Measurements from ENCODE around the gene SLC48A1.

The SLC48A1 gene

DNA sequence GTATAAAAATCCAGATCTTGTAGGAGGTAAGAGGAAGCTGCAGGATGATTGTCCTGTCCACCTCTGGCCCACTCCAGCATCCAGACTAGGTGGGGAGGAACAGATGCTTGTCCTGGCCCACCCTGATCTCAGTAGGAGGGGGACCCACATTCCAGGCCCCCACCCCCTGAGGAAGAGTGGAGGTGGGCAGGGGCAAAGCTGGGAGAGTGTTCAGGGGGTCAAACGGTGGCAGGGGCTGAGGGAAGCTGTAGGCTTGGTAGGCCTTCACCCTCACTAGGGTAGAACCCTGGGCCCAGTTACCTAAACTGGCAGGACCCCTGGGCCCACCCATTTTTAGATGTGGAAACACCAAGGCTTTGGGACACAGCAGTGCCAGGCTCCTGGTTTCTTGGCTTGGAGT is 4.1 kb downstream of the SLC48A1 start:
- DNase-seq (ENCODE audit: low spot score): no peak

DNA sequence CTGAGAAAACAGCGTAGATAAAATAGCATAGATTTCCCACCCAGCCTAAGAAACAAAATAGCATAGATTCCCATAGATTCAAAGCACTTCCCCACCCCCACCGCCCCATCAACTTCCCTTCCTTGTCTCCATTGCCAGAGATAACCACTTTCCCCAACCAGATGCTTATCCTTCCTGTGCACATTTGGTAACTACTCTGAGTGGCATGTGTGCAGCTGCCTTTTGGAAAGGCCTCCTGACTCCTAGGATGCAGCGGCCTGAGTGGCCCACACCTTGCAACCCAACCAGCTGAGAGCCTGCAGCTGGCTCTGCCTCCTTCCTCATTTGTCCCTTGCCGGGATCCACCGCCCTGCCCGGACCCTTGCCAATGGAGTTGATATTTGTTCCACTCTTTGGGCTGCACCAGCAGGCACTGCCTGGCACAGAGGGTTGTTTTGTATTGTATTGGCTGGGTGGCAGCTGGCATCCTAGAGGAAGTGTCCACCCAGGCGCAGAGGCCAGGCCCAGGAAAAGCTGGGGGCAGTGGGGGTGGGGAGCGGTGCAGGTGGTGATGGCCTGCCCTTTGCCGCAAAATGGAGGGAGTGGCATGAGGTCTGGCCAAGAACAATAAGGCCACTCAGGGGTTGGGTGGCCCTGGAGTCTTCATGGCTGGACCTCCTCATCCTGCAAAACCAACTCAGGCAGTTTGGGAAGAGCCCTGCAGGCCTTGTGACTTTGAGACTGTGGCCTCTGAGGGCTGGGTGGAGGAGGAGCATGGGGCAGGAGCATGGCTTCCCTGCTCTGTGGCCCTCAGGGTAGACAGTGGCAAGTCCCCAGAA is 4.9 kb downstream of the SLC48A1 start:
- no peak for DNase-seq (ENCODE audit: low spot score)

DNA sequence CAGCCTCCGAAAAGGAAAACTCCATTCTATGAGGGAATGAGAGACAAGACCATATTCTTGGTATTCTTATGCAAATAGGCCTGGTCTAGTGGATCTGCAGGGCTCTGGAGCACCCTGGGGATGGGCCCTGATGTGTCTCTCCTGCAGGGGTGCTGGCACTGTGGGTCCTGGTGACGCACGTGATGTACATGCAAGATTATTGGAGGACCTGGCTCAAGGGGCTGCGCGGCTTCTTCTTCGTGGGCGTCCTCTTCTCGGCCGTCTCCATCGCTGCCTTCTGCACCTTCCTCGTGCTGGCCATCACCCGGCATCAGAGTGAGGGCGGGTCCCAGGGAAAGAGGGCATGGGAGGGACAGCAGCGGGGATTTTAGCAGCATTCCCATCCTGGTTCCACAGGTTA is 5.8 kb downstream of the SLC48A1 start:
- no peak for DNase-seq (ENCODE audit: low spot score)

DNA sequence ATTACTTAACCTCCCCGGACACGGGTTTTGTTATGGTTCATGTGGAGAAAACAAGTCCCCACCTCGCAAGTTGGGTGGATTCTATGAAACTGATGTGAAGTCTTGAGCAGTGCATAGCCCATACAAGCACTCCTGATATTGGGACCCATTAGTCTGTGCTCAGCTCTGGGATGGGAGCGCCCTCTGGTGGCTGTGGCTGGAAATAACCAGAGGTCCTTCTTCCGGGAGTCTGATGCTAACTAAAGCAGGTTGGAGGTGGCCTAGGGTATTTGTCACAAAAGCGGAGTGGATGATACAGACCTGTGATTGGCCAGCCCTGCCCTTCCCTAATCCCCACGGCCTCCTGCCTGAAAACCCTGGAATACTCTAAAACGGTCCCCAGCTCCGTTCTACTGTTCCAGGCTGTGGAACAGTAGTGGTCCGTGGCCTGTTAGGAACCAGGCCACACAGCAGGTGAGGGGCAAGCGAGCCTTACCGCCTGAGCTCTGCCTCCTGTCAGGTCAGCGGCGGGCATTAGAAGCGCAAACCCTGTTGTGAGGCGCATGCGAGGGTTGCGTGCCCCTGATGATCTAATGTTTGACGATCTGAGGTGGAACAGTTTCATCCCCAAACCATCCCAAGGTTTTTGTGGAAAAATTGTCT is 6.4 kb downstream of the SLC48A1 start:
- peak; percentile 86 for DNase-seq (ENCODE audit: low spot score)

DNA sequence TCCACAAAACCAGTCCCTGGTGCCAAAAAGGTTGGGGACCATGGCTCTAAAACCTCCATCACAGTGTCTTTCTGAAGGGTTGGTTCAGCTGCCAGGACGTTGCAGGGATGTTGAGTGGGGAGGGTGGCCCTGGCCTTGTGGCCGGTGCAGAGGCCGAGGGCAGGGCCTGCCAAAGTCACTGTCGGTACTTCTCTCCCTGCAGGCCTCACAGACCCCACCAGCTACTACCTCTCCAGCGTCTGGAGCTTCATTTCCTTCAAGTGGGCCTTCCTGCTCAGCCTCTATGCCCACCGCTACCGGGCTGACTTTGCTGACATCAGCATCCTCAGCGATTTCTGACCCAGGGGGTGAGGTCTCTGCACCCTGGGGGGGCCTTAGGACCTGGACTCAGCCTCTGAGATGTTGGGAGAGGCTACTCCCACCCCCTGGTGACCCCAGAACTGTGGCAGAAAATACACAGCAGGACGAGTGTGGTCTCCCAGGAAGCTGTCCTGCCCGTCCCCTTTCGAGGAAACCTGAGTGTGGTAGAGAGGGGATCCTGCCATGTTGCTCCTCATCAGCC is 7.0 kb downstream of the SLC48A1 start:
- no peak for DNase-seq (ENCODE audit: low spot score)

DNA sequence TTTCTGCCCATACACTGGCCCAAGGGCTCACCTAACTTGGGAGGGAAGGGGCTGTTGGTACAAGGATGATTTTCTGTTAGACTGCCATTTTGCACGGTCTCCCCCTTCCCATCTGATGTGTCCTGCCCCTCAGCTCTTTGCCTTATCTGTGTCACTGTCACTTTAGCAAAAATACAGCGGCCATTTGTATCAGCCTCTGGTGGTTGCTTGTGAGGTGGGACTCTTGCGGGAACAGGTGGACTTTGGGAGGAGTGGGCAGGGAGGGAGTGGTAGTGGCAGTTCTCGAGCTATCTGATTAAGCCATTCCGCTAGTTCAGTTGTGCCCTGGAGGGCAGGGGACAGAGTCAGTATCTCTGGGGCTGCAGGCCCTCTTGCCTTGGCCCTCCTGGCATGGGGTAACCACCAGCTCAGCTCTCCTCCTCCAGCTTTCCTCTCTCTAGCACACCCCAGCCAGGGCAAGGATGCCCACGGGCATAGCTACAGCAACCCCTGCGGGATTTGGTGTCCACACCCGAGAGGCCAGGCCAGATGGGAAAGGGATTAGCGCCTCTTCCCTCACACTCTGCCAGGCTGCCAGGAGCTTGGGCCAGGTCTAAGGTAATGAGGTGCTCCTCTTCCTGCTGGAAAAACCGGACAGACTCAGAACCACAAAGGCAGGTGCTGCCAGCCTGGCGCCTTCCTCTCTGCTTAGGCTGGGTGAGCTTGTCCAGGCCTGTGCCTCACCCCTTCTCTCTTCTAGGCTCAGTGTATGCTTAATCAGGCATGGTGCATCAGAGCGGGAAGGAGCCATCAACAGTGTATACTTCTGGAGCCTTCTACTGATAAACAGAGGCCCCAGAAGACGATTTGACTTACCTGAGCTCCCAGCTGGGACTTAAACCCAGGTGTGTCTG is 8.7 kb downstream of the SLC48A1 start:
- DNase-seq (ENCODE audit: low spot score): no peak

DNA sequence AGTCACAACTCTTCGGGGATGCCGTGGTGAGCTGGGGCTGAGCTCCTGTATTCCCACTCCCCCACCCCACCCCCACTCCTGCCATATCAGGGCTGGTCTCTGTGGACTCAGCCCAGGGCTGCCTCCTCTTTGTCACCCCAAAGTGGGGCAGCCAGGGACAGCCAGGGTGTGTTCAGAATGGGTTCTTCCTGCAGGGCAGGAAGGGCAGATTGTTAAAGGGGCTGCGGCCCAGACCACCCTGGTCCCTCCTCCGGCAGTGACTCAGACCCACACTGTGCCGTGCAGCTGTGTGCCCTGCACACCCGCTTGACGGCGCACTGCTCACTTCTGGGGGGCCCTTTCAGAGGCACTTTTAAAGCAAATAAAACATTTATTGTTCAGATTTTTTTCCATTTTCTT is 9.3 kb downstream of the SLC48A1 start:
- DNase-seq (ENCODE audit: low spot score): no peak

DNA sequence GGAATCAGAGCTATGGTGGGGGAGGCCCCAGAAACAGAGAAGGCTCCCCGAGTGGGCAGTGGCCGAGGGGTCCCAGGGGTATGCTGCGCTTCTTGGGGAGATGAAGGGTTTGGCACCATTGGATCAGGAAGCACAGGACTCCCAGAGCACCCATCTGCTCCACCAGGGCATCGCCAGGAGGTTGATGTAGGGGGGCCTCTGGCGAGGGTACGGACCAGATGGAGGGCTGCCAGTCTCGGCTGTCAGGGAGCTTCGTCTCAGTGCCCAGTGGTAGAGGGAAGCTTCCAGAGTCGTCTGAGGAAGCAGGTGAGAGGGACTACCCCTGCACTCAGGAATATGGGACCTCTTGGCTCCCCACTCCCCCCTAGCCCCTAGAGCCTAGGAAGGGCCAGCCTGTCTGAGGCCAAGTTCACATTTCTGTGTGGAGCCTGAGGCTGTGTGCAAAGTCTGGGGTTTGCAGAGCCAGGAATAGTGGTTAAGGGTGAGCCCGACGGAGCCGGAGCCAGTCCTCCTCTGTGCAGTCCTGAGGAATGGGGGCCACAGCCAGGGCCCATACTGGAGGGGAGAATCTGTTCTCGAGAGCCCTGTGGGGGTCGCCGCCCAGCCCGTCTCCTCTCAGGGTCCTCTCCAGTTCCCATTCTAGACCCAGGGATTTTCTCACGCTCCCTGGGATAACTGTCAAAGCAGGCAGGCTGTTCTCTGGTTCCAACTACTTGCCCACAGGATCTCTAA is 10.2 kb downstream of the SLC48A1 start:
- no peak for DNase-seq (ENCODE audit: low spot score)

DNA sequence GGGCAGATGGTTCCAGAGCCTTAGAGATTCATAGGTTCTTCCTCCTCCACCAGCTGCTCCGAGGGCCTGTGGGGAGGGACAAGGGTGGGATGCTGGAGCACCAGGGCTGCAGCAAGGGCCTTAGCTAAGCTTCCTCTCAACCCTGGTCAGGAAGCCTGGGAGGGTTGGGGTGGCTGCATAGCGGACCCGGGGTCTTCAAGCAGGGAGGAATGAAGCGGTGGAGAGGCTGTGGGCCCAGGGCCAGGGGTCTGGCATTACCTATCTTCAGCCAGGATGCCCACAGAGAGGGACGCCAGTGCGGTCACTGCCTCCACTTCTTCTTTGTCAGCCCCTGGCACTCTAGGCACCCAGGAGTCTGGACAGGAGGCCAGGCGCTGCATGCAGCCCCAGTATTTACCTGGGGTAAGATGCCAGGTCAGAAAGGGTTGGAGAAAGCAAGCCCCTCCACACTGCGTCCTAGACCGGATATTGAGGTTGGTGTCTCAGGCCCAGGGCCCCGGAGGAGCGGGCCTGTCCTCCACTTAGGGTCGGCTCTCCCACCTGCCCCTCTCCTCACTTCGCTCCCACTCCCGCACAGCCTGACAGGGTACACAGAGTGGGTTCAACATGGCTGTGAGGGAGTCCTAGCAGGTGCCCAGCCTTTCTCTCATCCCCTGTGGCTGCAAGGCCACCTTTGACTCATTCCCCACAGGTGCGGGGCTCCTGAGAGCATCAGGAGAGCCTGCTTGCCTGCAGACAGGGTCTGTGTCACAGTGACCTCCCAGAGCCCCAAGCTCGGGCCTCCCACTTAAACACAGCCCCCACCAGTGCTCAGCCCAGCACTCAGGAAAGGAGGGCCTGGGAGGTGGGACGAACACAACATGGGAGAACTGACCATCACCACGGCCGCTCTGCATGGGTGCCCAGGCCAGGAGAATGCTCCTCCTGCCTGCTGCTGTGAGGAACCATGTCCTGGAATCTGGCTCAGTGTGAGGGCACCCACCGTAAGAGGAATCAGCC is 11.1 kb downstream of the SLC48A1 start:
- no peak for DNase-seq (ENCODE audit: low spot score)

DNA sequence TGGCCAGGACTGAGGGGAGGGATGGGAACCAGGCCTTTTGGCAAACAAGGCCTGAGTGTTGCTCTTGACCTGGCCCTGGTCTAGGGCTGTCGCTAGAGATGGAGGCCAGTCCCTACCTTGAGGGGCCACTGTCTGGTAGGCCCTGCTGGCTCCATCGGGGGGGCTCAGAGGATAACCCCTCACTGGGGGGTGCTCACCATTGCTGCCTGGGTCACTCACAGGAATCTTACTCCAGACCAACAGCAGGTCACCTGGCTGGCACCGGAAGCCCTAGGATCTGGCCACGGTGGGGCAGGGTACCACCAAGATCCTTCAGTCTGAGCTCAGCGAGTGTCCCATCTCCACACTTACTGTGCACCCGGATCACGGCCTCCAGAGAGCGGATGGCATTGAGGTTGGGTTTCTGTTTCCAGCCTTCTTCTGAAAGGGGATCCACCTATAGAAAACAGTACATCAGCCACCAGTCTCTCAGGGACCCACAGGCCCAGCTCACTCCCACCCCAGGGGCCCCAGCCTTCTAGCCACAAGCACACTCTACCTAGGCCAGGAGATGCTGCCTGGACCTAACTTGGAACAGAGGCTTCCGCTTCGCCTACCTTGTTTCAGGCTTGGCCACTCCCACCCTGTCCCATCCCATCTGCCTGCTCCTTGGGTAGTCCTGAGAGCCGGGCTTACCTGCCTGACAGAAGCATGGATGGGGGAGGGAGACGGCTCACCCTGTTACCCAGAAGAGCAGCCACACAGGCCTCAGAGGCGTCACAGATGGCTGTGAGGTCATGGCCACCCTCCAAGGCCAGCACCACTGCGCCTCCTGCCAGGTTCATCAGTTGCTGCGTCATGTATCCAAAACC is 12.2 kb downstream of the SLC48A1 start:
- DNase-seq (ENCODE audit: low spot score): no peak

DNA sequence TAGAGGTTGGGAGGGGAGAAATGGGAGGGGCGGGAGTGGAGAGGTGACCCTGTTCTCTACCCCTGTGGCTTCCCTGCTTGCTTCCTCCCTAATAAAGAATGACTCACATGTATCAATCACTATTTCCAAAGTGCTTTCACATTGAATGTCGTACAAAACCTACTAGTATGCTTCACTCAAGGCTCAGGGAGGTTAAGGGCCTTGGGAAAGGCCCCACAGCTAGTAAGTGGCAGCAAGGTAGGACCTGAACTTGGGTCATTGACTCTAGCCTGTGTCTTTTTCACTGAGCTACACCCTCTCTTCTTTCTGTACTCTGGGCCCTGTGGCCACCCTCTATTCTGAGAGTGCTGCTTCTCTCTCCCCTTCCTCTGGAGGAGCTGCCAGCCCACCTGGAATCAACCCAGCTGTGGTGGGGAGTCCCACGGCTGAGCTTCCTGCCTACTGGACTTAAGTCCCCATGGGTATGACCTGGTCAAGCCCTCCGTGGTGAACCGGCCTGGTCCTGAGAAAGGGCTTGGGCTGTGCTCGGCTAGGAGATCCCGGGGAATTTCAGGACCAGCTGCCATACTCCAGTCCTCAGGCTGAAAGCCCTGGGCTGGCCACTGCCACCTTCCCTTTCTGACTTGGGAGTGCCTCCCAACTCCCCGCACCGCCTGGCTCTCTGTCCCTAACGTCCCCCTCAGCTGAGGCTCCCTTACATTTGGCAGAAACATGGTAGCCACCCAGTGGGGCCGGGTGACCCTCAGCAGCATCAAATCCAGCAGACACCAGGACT is 13.0 kb downstream of the SLC48A1 start:
- DNase-seq (ENCODE audit: low spot score): no peak

DNA sequence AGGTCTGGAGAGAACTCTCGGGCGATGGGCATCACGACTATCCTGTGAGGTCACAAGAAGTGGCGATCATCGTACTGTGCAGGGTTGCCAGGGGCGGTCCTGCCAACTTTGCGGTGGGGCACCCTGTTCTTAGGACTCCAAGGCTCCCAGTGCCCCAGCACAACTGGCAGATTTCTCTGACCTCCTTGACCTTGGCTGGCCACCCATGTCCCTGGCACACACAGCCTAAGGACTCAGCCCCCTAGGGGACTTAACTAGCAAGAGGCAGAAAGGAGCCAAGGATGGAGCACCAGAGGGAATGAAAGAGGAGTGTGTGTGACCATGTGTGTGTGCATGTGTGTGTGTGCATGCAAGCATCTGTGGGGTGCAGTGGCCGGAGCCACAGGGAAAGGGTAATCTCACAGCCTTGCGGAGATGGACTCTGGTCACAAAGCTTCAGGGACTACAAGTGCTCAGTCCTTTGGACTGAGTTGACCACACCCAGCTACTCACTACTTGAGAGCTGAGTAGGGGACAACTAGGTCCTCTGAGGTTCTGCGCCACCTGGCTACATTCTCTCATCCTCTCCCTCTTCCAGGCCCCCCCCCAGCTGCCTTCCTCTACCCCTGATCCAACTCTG is 13.7 kb downstream of the SLC48A1 start:
- no peak for DNase-seq (ENCODE audit: low spot score)

DNA sequence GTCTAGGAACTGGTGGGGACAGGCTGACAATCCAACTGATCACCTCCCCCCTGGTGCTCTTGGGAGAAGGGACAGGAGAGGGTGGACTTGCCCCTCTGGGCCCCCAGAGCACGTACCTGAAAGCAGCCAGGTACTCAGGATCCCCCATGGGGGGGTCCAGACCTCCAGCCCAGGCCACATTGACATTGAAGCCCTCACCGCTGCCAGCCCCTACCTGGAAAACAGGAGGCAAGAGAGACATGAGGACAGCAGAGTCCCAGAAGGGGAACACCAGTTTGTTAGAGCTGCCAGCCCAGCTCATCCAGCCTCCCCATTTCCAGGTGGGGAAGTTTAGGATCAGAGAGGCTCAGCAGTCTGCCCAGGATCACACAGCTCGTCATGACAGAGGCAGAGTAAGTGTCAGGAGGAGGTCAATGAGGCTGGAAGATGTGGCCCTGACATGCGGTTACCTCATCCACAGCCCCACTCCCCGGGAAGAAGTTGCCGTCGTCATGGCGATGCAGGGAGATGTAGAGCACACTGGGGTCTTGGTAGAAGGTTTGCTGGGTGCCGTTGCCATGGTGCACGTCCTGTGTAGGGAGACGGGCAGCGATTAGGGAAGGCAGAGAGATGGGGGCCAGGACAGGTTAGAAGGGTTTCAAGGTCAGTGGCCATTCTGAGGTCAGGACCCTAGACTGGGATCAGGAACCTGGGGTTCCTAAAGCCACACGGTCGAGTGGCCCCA is 14.7 kb downstream of the SLC48A1 start:
- no peak for DNase-seq (ENCODE audit: low spot score)

DNA sequence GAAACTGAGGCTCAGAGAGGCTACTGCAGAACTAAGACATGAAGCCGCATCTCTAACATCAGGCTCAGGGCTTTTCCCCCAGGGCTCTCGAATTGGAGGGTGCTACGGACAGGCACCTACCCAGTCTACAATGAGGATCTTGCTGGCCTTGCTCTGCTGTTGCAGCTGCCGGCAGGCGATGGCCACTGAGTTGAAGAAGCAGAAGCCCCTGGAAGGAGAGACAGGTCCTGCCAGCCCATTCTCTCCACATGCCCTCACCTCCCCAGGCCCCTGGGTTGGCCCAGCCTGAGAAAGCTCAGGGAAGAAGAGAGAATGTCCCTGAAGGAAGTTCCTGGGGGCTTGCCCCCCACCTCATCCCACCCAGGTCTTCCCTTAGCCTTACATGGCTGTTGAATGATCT is 16.1 kb downstream of the SLC48A1 start:
- no peak for DNase-seq (ENCODE audit: low spot score)

DNA sequence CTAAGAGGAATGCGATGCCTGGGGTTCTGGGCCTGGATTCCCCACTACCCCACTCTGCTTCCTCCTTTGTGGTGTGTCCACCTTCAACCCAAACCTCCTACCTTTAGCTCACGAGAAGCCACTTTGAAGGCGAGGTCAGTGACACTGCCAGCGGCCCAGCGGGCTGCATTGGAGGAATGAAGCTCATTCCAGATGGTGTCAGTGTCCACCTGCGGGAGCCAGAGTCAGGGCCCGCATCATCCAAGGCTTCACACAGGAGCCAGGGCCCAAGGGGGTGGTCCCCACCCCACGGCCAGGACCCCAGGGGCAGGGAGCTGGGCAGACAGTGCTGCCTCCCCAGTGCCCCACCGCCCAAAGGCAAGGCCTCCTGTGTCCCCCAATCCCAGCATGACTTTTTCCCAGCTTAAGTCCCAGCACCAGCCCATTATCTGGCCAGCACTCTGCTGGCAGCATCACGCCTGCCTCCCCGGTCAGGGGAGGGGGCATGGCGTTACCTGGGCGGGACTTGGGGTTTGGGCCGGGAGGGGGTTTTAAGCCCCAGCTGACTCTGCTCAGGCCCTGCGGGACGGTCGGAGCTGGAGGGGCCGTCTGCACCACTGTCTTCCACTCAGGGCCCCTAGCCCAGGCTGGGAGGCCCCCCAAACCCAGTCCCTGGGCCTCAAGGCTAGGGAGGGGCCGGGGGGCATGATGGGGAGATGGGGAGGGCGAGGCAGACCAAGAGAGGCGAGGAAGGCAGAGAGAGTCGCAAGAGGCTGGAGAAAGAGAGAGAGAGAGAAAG is 16.9 kb downstream of the SLC48A1 start:
- DNase-seq (ENCODE audit: low spot score): no peak

DNA sequence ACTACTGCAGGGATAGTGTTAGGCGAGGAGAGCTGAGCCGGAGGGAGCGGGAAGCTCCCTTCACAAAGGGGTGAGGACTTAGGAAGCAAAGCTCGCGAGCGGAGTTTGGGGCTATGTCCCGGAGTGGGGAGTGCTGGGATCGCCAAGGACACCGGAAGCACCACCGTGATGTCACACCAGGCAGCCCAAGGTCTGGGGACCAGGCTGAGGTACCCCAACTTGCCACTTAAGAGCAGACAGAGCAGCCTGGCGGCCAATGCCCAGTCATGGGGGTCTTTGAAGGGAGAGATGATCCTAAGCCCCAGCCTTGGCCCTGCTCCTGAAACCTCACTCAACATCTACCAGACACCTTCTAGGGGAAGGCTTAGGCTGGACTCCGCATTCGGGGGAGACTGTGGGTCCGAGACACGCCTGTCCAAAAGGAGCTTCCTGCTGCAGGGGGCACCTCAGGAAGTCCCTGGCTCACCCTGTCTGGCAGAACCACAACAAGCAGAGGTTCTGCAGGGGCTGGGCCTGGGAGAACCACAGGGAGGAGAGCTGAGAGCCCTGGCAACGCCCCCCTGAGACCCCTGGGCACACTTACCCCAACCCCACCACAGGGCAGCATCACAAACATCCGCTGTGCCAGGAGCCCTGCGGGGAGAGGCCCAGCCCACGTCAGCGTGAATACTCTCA is 17.8 kb downstream of the SLC48A1 start:
- no peak for DNase-seq (ENCODE audit: low spot score)
